K562 (cell line): ENCODE results near the gene COL15A1. TPM values are rescaled to one million over a fixed set of nuclear protein-coding genes. Genes with fewer than 3 reads are reported as not detected.

Experiments used
- ATAC-seq: fragments of 200-7000 bp; cut with Tn5 transposase; 3 replicates; pipeline ENCODE4 v1.9.1; 2020; ENCODE audit warnings: moderate library complexity
- BruUV-seq: library from RNA; stranded (reverse); fragments of 400-500 nt; replicated peaks from 2 replicates; lab custom pipeline; 2021; lab: Mats Ljungman, UMichigan
- CTCF ChIA-PET: fragments of 300-600 bp; formaldehyde crosslinking; extraction: SDS; loops from one replicate; lab custom pipeline; 2021; ENCODE audit warnings: low intra/inter-chr PET ratio; lab: Yijun Ruan, JAX
- POLR2A ChIA-PET: fragments of 300-600, 350-650 bp; sonication (Branson Sonifier 250); formaldehyde crosslinking; extraction: SDS; loops from one replicate; lab custom pipeline; 2021; ENCODE audit warnings: antibody characterized with exemption, inconsistent platforms; lab: Yijun Ruan, JAX
- DNase-seq, 4 experiments: peaks; one replicate each; pipeline versions ENCODE4 v3.0.0 to v3.0.0-alpha.2; 2011 to 2018; ENCODE audit warnings: low spot score in 3 of 4, mixed read lengths in 3 of 4; ENCODE audit errors: extremely low read depth in 1 of 4
- FAIRE-seq: peaks from 2 replicates; lab custom pipeline; 2011; peaks lifted over from hg19 to GRCh38; lab: Jason Lieb, UNC
- H2AFZ ChIP-seq: 2 replicates; pipeline ENCODE4 v1.6.0; 2011; ENCODE audit warnings: low read depth, low read length, control low read depth, inconsistent platforms
- H3K27ac ChIP-seq: fragments of 200-600 bp; 3 replicates; pipeline ENCODE4 v1.8.0; 2011; ENCODE audit warnings: low read depth, mild to moderate bottlenecking, control low read depth, inconsistent platforms, low read length, moderate library complexity, mixed read lengths; ENCODE audit errors: extremely low read depth
- H3K27me3 ChIP-seq, 2 experiments: fragments of 300-600 bp in 1 of 2; 2 replicates in 1 of 2; 3 replicates in 1 of 2; pipeline versions ENCODE4 v1.6.0 to v1.8.0; 2011; ENCODE audit warnings: inconsistent platforms in 2 of 2, low read length in 2 of 2, mild to moderate bottlenecking in 1 of 2, mixed read lengths in 1 of 2, moderate library complexity in 1 of 2; ENCODE audit not compliant: control insufficient read depth in 2 of 2, insufficient read depth in 2 of 2
- H3K36me3 ChIP-seq: fragments of 300-600 bp; 3 replicates; pipeline ENCODE4 v1.8.0; 2011; ENCODE audit warnings: mild to moderate bottlenecking, low read length, inconsistent platforms; ENCODE audit not compliant: control insufficient read depth, insufficient read depth
- H3K4me1 ChIP-seq, 2 experiments: fragments of 200-600 bp in 1 of 2; replicated peaks in 1 of 2; 2 replicates in 1 of 2; 3 replicates in 1 of 2; pipeline versions ENCODE4 v1.5.1 to v1.8.0; 2011; ENCODE audit warnings: inconsistent platforms in 2 of 2, low read length in 2 of 2, mild to moderate bottlenecking in 1 of 2, mixed read lengths in 1 of 2, moderate library complexity in 1 of 2; ENCODE audit not compliant: control insufficient read depth in 2 of 2, insufficient read depth in 2 of 2
- H3K4me2 ChIP-seq: 2 replicates; pipeline ENCODE4 v1.6.1; 2011; ENCODE audit warnings: low read length, control low read depth, inconsistent platforms, mixed read lengths; ENCODE audit not compliant: insufficient read depth
- H3K4me3 ChIP-seq: fragments of 200-600 bp; sonication (generic), shearing (Covaris generic); 2 replicates; pipeline ENCODE4 v1.5.1; 2016; ENCODE audit warnings: control low read depth, inconsistent platforms
- H3K79me2 ChIP-seq: fragments of 200-600 bp; 3 replicates; pipeline ENCODE4 v1.8.0; 2011; ENCODE audit warnings: low read length, inconsistent platforms; ENCODE audit not compliant: control insufficient read depth, insufficient read depth
- H3K9ac ChIP-seq, 2 experiments: 2 replicates each; pipeline versions ENCODE4 v1.6.0 to v1.6.1; 2011; ENCODE audit warnings: low read depth in 2 of 2, low read length in 2 of 2, control low read depth in 1 of 2, inconsistent platforms in 1 of 2, mild to moderate bottlenecking in 1 of 2, mixed read lengths in 1 of 2; ENCODE audit not compliant: insufficient read depth in 1 of 2
- H3K9me1 ChIP-seq: one replicate; pipeline ENCODE4 v1.6.0; 2011; ENCODE audit warnings: inconsistent platforms, mild to moderate bottlenecking, low read length, moderate library complexity; ENCODE audit not compliant: control insufficient read depth, insufficient read depth
- H3K9me3 ChIP-seq: replicated peaks from 2 replicates; pipeline ENCODE4 v1.5.1; 2011; ENCODE audit warnings: low read depth, low read length, inconsistent platforms; ENCODE audit not compliant: control insufficient read depth, insufficient read depth
- H4K20me1 ChIP-seq: replicated peaks from 2 replicates; pipeline ENCODE4 v1.6.1; 2011; ENCODE audit warnings: low read length, inconsistent platforms, mixed read lengths; ENCODE audit not compliant: control insufficient read depth, insufficient read depth
- ARID1B ChIP-seq: fragments of 450-650 bp; IDR thresholded peaks from 2 replicates; pipeline ENCODE4 v1.6.1; 2016; ENCODE audit warnings: antibody characterized with exemption, mild to moderate bottlenecking, inconsistent platforms
- GTF2A2 ChIP-seq: IDR thresholded peaks from 2 replicates; pipeline ENCODE4 v1.6.1; 2016; ENCODE audit warnings: mild to moderate bottlenecking, missing genetic modification characterization, missing compliant biosample characterization
- L3MBTL2 ChIP-seq: fragments of 450-650 bp; IDR thresholded peaks from 2 replicates; pipeline ENCODE4 v1.6.1; 2016; ENCODE audit warnings: mild to moderate bottlenecking, moderate library complexity
- SMARCA4 ChIP-seq: fragments of 450-650 bp; IDR thresholded peaks from 2 replicates; pipeline ENCODE4 v1.6.1; 2016
- TAF9B ChIP-seq: fragments of 450-650 bp; IDR thresholded peaks from 2 replicates; pipeline ENCODE4 v1.6.1; 2018; ENCODE audit warnings: mild to moderate bottlenecking; ENCODE audit not compliant: partially characterized antibody
- TFAM ChIP-seq: fragments of 250-450 bp; sonication (Bioruptor Pico); conservative IDR thresholded peaks from 2 replicates; pipeline ENCODE4 v1.5.0; 2021; ENCODE audit warnings: mild to moderate bottlenecking, moderate library complexity
- ZC3H11A ChIP-seq: IDR thresholded peaks from 2 replicates; pipeline ENCODE4 v1.6.1; 2012; ENCODE audit warnings: low read depth, low read length, improper control_type of control experiment
- ZNF165 ChIP-seq: fragments of 250-450 bp; sonication (Bioruptor Pico); IDR thresholded peaks from 2 replicates; pipeline ENCODE4 v1.4.0; 2020; ENCODE audit warnings: borderline replicate concordance
- ZNF311 ChIP-seq: fragments of 250-450 bp; sonication (Bioruptor Pico); IDR thresholded peaks from 2 replicates; pipeline ENCODE4 v1.4.0; 2020; ENCODE audit warnings: mild to moderate bottlenecking, moderate library complexity
- ZNF316 ChIP-seq: fragments of 450-650 bp; IDR thresholded peaks from 2 replicates; pipeline ENCODE4 v1.6.1; 2016
- ZNF766 ChIP-seq: fragments of 200-800 bp; sonication (Bioruptor generic); conservative IDR thresholded peaks from 2 replicates; pipeline ENCODE4 v1.6.1; 2016; ENCODE audit warnings: missing genetic modification characterization, missing compliant biosample characterization
- WGBS: fragments of 100-300 bp; shearing (Covaris generic); methylation state at CpG from one replicate; pipeline ENCODE4 v1.1.6; 2016; ENCODE audit warnings: low coverage, mixed read lengths; ENCODE audit not compliant: insufficient coverage; ENCODE audit errors: missing lambda C conversion rate; 5-methylcytosine and 5-hydroxymethylcytosine counted together
- in situ Hi-C: fragments of 300-500 bp; cut with MboI; formaldehyde crosslinking; loops from 4 replicates; pipeline ENCODE4 v1.15.0; 2018; ENCODE audit warnings: inconsistent platforms, mixed read lengths
- intact Hi-C: fragments of 100-400 bp; cut with micrococcal nuclease; formaldehyde crosslinking; loops from 2 replicates; pipeline ENCODE4 v1.14.2; 2022
- polyA plus RNA-seq, 8 experiments: library from polyadenylated mRNA; depleted of rRNA in 4 of 8; stranded (reverse) in 5 of 8; unstranded in 3 of 8; fragments of >200 nt; fragmentation: Nextera tagmentation in 2 of 8; fragmentation: Illumina TruSeq in 1 of 8; extraction: Ambion mirVana in 2 of 8; extraction: Trizol in 1 of 8; gene quantifications; 2 replicates each; pipeline versions ENCODE4 v1.2.1 to v1.2.3, GENCODE V29; 2011 to 2014; ENCODE audit warnings: inconsistent platforms in 1 of 8, missing spikeins in 1 of 8
- total RNA-seq, 7 experiments: library from RNA; depleted of rRNA in 6 of 7; stranded (reverse); fragments of >200 nt in 6 of 7; fragmentation: Illumina TruSeq in 2 of 7; extraction: Trizol in 2 of 7; gene quantifications; 2 replicates each; pipeline versions ENCODE4 v1.2.1 to v1.2.3, GENCODE V29; 2011 to 2021; ENCODE audit warnings: low replicate concordance in 1 of 7
- TF ChIP-seq, protein P1 (sequence below): sonication (generic); formaldehyde crosslinking; IDR thresholded peaks from 2 replicates; pipeline ENCODE4 v1.8.1; 2023; ENCODE audit warnings: mild to moderate bottlenecking, missing genetic modification reagents

Gene COL15A1
- total and polyA plus RNA-seq, 9 of the 15 experiments (the other 6 are each of a cell fraction or from before 2014, with no cell fraction given) = 0.46 to 5.1 (median 2.6) TPM

DNA sequence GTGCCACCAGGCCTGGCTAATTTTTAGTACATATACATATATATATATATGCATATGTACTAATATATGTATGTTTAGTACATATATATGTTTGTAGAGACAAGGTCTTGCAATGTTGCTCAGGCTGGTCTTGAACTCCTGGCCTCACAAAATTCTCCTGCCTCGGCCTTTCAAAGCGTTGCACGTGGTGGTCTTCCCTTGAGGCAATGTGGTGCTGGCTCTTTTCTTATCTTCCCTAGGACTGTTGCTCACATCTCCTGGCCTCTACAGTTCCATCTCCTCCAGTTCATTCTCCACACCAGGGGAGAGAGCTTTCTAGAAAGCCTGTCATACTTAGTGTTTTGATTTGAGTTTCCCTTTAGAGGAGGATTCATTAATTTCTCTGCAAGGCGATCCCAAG lies 132.3 kb downstream of the COL15A1 start (continued):
- no peak for TF ChIP-seq GTF2A2
- no peak for TF ChIP-seq ZC3H11A
- TF ChIP-seq L3MBTL2 = peak; percentile 78; the same call in 1 of the 2 replicates
- TF ChIP-seq ZNF316 = no peak
- no peak for TF ChIP-seq ARID1B
- TF ChIP-seq TFAM (CRISPR knock-in tag) = no peak
- TF ChIP-seq ZNF766 (CRISPR knock-in tag) = no peak

DNA sequence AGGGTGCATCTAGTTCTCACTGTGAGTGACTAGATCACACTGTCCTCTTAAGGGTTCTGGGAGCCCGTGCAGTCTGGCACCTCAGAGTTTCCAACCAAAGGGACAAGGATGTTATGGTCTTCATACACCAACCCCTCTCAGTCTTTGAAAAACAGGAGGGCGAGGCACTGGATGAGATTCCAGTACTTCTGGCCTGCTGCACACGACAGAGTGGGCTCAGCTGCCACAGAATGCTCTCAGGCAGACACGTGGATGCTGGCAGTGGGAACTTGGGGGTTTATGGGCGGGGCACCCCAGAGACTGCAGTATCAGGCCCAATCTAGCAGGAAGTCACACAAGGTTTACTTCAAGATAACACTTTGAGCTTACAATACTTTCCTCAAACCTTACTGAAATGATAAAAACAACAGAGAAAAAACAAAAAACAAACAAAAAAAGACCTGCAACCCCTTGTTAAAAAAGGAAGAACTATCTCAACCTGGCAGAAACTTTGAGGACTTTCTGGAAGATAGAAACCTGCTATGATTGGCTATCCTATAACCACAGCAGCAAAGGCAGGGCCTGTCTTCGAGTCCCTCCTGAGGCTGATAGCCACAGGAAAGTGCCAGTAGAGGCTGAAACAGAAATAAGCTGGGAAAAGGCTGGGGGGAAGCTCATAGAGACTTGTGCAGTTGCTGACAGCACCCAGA lies 132.9 kb downstream of the COL15A1 start:
- H3K9me1 ChIP-seq = no peaks in the 10 kb centered on the region
- CTCF ChIA-PET = no interaction called here
- DNase-seq = peak; percentile 67 to 86 (median 77)
- peaks cover 10% of the 10 kb centered on the region; the same call in 2 of the 3 replicates for H3K79me2 ChIP-seq
- BruUV-seq = no TSS peak
- H3K27ac ChIP-seq = peak overlapping the region; percentile 96
- no peaks in the 10 kb centered on the region for H3K36me3 ChIP-seq
- POLR2A ChIA-PET = interaction anchor here (0.5 to 3.2 kb wide), 6 partner anchors 8 to 147 kb away, joined by 3 to 53 read pairs (median 20); partner anchors contain the start of gene TGFBR1
- ATAC-seq = peak; percentile 27
- no peaks in the 10 kb centered on the region for H4K20me1 ChIP-seq
- H3K9me3 ChIP-seq = 0 out of 2 replicates have a peak, but pooled peaks cover 2% of the 10 kb centered on the region
- peak overlapping the region; percentile 57 to 95; a peak in 3 of 4 replicates for H3K9ac ChIP-seq
- no peaks in the 10 kb centered on the region for H3K27me3 ChIP-seq
- in situ Hi-C loops = no loop called here
- H3K4me3 ChIP-seq = no peak overlapping the region
- H3K4me2 ChIP-seq = peak overlapping the region; percentile 40
- H3K4me1 ChIP-seq = peaks cover 23 to 53% of the 10 kb centered on the region in 2 experiments
- FAIRE-seq = peak; percentile 90
- intact Hi-C loops = loop anchor here (5.0 kb wide), 3 partner anchors 49 to 269 kb away; partner anchors contain the start of gene GALNT12
- peak overlapping the region; percentile 77 for H2AFZ ChIP-seq
- WGBS = 8% methylated on average over 6 of the region's 6 CpGs
- TF ChIP-seq L3MBTL2 (peak; percentile 77), TAF9B (peak; percentile 42), ZNF165 (CRISPR knock-in tag) (no peak), SMARCA4 (peak; percentile 87), ZNF311 (CRISPR knock-in tag) (peak; percentile 24; the same call in 1 of the 2 replicates)
- TF ChIP-seq, protein P1, sequence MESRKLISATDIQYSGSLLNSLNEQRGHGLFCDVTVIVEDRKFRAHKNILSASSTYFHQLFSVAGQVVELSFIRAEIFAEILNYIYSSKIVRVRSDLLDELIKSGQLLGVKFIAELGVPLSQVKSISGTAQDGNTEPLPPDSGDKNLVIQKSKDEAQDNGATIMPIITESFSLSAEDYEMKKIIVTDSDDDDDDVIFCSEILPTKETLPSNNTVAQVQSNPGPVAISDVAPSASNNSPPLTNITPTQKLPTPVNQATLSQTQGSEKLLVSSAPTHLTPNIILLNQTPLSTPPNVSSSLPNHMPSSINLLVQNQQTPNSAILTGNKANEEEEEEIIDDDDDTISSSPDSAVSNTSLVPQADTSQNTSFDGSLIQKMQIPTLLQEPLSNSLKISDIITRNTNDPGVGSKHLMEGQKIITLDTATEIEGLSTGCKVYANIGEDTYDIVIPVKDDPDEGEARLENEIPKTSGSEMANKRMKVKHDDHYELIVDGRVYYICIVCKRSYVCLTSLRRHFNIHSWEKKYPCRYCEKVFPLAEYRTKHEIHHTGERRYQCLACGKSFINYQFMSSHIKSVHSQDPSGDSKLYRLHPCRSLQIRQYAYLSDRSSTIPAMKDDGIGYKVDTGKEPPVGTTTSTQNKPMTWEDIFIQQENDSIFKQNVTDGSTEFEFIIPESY (CRISPR knock-in tag) = 0 out of 2 replicates have a peak, but pooled peaks have one; percentile 23
